DMS114 treated with DMSO at 0.1 percent for 48 hours (cell line): ENCODE data around the gene DDX23.

Experiments used
- DNase-seq: peaks from one replicate; lab custom pipeline; 2025; ENCODE audit not compliant: unreplicated experiment; lab: John Stamatoyannopoulos, UW

Gene DDX23

DNA sequence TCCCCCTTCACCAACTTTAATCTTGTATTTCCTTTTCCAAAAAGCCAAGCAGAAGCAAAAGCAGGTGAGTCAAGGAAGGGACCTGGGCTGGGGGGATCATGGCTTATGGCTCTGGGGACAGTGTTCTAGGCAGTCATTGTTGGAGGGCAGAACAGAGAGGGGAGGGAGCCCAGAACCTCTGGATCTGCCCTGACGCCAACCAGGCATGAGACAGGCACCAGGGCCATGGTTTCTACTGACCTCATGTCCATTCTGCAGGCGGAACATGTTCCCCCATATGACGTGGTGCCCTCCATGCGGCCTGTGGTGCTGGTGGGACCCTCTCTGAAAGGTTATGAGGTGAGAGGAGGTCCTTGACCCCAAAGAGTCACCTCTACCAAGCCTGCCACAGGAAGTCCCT lies 27.1 kb downstream of the DDX23 start:
- no peak for DNase-seq

DNA sequence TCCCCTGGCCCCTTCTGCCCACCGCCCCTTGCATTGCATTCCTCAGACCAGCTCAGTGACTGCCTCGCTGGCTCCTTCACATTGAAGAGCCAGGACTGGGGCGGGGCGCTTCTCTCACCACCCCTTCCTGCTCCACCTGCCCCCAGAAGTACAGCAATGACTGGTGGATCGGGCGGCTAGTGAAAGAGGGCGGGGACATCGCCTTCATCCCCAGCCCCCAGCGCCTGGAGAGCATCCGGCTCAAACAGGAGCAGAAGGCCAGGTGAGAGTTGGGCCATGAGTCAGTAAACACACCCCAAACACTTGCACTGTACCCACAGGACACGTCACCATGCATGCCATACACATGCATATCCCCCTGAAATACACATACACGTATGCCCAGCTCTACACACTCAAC lies 27.9 kb downstream of the DDX23 start:
- no peak for DNase-seq

DNA sequence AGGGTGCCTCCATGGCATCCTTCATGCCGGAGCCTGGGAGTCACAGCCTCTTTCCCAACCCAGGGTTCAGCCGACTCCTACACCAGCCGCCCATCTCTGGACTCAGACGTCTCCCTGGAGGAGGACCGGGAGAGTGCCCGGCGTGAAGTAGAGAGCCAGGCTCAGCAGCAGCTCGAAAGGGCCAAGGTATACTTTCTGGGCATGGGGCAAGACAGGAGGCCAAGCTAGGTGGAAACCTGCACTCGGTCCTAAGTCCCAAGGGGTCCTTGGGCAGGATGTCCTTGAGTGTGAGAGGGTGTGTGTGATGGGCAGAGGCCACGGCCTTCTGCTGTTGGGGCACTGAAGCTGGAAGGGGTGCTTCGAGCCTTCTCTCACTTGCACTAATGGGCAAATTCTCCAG lies 28.7 kb downstream of the DDX23 start:
- no peak for DNase-seq

DNA sequence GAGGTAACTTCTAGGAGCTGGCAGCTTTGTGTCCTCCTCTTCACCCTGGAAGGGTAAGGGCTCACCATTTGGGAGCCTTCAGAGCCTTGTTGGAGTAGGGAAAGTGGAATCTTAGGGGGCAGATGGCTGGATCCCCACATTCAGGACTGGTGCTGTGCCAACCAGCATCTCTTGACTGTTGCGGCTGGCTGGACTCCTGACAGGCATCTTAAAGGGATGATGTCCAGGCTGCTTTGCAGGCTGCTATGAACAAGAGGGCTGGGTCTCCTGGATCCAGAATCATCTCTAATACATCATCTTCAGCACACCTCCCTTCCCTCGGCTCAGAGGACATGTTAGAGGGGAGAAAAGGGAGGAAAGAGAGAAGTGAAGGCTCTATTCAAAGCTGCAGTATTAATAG lies 29.3 kb downstream of the DDX23 start:
- DNase-seq: no peak

DNA sequence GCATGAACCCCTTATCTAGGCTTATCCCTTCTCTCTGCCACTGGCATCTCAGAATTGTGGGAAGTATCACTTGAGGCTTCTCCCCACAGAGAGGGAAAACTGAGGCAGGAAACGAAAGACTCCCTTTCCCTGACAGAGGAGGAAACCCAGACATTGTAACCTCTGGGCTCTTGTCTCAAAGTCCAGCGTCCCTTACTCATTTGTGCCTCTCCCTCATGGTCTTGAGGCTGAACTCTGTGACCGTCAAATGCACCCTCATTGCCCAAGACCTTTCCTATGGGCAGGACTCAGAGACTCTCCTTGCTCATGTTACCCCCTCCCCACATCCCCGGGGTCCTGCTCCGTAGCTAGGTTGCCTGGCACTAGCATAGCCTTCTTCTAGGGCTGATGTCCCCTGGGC lies 29.8 kb downstream of the DDX23 start:
- DNase-seq: no peak

DNA sequence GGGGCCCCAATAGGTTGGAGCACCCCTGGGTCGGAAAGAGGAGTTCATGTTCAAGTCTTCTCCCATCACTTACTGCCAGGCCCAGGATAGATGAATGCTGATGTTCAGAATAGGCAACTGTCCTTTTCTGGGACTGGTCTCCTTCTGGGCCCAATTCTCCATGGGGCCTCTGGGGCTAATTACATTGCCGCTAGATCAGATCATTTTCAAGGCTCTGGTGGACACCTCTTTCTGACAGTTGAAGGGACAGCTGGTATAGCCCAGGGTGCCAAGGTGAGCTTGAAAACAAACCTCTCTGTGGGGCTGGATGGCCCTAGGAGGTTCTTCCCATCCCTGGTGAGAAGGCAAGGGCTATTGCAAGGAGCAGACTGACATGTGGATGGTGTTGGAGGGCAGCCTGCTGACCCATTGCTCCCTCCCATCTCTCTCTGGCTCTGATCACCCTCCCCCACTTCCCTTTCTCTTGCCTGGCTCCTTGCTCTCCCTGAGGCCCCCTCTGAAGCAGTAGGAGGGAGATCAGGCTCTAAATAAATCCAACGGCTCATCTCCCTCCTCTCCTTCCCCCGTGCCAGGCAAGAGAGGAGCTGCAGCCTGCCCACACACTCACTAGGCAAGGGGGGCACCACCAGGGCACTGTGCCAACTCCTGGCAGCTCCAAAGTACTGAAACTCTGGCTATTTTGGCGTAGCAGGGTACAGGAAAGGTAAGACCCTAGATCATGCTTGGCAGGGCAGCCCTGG lies 31.8 kb downstream of the DDX23 start:
- no peak for DNase-seq

DNA sequence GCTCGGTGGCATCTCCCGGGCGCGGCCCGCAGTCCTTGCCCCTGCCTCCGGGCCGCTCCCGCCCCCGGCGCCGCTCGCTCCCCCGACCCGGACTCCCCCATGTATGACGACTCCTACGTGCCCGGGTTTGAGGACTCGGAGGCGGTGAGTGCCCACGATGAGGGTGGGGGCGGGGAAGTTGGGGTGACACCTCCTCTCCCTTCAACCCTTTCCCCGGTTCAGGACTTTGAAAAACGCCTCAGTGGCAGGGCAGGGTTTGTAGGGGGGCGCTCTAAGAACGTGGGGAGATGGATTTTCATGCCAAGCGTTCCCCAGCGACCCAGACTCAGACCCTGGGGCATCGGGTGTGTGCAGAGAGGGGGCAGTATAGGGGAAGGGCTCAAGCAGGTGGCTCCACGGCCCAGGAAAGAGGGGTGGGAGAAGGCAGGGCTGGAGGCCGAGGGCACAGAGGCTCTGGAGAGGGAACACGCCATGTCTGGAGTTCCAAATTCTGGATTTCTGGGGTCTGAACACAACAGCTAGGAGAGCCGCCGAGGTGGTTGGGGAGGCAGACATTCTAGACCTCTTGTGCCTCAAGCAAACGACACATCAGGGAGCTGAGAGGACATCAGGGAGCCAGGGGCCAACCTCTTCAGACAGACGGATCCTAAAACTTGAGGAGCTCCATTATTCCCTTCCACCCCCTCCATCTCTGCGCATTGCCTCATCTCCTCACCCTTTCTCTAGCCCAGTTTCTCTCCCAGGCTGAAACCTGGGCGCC lies 33.0 kb downstream of the DDX23 start:
- DNase-seq: no peak

DNA sequence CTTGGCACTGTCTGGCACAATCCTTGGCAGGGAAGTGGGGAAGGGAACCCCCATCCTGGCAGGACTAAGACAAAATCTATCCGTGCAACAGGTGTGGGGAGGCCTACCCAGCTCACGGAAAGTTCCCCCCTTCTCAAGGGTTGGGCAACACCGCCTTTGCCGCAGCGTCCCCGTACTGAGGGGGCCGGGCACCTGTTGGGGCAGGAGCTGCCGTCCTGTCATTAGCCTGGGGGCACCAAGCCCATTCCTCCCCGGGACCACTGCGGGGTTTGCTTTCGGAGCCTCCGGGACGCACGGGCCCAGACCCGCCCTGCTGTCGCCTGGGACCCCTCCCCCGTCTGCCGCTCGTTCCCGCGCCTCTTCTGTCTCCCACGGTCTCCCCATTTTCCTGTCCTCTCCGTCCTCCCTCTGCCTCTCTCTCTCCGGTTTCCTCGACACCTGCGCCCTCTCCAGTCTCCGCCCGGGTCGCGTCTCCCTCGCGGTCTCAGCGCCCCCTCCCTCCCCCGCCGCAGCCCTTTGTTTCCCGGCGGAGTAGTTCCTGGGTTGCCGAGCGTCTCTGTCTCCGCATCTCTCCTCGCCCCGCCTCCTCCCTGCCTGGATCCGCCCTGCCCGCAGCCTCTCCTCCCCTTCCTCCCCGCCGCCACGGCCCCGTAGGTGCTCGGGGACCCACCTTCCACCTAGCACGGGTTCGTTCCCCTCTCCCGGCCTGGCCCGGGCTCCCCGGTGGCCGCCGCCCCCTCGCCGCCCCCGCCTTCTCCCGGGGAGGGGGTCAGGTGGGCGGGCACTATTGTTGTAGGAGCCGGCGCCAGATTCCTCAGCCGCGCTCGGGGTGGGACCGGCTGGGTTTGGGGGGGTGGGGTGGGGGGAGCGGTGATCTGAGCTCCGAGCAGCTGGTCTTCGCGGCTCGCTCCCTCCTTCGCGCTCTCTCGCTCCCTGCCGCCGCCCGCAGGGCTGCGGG lies 33.8 kb downstream of the DDX23 start, which contains the start of gene CACNB3:
Gene CACNB3, plus strand, starts transcription at position 624 of the 958 bp plus-strand sequence. CDS start 434 bp downstream, outside the sequence.
- peak; percentile 44 for DNase-seq

DNA sequence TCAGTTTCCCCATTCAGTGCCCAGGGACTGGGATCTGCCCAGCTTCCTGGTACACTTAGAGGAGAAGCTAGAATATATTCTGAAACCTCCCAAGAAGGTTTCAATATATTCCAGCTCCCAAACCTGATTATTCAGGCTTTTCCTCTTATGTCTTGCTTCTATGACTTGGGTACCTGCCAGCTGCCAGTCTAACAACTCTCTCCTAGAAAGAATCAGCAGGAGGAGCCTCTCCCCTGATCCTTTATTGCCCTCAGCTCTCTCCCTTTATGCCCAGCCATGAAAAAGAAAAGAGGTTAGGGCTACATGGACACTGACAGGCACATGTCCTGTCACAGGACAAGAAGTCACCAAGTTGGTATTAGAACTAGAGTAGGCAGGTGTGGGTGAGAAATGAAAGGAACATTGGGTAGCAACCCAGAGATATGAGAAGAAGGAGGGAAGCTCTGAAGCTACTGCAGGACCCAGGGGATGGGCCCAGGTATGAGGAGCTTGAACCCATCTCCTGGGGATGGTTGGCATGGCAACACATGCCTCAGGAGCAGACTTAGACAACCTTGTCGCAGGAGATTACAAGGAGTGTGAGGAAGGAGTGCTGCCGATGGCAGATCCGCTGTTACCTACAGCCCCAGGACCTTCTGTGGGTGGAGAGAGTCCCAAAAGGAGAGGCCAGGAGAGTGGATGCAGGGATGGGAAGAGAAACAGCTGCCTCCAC lies 35.7 kb downstream of the DDX23 start:
- no peak for DNase-seq

DNA sequence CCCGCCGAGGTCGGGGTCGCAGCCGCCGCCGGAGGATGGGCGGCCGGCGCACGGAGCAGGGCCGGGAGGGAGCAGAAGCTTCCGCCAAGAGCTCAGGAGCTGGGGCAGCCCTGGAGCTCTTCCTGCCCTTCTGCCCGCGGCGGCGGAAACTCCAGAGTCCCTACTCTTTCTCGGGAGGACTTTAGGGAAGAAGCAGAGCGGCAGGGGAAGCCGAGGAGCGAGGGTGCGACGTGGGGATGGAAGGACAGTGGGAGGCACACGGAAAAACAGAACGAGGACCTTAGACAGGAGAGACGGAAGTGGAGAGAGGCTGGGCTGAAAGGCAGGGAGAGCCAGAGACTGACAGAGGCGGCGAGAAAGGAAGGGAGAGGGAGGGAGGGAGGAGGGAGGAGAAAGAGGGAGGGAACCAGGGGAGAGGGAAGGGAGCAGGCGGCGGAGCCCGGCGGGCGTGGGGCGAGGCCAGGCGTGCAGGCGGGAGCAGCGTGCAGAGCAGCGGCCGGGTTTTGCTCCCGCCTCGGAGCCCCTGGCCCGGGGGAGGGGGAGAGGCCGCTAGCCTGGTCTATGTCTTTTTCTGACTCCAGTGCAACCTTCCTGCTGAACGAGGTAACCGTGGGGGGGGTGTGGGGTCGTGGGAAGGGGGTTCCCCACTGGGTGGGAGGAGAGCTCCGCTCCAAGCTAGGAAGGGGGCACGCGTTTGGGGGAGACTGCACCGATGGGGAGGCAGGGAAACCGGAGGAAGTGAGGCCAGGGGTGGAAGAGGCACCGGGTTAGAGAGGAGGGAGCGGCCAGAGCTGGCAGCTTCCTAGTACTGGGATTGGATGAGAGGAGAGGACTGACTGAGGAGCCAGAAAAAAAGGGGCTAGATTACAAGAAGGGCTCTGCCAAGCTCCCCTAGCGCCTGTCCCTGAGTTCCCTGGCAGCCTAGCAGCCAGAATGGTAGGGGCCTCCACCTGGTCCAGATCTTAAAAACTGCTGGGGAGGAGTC lies 36.5 kb downstream of the DDX23 start:
- peak; percentile 59 for DNase-seq

DNA sequence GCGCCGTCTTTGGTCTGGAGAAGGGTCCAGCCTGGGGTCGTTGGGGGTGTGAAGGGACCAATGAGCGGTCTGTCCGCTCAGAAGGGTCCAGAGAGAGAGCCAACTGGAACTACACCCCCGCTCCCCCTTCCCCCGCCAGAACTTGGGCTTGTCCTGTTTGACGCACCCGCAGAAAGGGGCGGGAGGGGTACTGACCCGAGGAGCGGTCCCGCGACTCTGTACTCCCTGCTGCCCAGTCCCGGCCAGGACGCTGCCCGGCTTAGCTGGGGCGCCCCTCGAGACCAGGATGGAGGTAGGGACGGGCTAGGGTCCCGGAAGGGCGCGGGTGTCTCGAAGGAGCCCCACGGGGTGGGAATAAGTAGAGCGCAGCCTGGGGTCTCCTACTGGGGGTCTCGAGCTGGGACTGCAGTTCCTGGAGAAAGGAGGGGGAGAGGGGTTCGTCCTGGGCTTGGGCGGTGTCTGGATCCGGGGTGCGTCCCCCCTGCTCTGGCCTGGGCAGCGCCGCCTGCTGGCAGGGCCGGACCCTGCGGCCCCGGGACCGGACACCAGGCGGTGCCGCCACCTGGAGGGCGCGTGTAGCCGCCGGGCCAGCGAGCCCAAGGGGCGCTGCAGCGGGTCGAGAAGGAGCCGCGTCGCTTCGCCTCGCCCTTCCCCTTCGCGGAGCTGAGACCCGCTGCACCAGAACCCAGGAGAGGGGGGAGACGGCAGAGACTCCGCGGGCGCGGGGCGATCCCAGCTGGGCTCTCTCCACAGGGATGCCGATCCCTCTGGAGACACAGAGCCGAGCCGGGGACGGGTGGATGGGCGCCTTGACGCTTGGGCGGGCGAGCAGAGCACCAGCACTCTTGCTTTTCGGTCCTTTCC lies 37.5 kb downstream of the DDX23 start:
- DNase-seq: peak; percentile 30

DNA sequence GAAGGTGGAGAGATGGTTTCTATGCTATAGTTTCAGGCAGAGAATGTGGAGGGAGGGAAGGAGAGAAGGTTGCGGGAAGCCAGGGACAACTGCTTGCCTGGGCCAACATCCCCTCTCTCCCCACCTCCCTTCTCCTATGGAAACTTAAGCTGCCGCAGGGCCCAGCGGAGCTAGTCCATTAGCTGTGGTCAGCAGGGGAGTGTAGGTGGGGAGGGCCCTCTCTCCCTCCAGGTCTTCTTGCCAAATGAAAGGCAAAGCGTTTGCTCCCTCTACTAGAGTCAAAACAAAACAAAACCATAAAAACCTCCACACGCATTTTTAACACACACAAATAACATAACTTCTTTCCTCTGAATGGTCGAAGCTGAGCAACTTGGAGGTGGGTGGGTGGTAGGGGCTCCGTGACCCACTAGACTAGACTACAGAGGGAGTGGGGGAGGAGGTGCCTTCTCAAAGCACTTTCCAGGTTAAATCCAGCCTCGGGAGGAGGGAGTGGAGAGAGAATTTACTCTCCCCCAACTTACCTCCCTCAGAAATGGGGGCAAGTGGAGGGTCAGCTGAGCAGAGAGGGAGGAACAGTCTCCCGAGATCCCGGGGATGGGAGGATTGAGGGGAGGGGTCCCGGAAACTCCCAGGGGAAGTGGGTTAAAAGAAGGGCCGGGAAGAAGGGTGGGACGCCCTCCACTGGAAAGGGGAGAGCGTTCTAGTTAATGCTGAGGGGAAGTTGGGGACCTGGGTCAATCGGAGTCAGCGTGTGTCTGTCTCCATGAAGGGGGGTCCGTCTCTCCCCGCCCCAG lies 38.3 kb downstream of the DDX23 start:
- DNase-seq: no peak

DNA sequence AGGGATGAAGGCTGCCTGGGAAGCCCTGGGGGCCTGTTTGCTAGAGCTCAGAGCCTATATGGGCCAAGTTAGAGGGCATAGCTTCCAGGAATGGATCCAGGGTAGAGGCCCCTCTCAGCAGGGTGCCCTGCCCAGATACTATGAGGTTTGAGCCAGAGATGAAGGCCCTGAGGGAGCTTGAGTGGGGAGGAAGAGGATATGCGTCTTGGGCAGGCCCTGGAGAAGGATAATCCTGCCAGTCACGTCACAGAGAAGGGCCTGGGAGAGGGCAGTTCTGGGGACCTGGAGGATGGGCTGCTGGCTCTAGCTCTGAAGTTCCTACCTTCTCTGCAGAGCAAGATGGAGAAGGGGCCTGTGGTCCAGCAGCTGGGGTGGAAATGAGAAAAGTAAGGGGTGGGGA lies 39.6 kb downstream of the DDX23 start:
- DNase-seq: no peak

DNA sequence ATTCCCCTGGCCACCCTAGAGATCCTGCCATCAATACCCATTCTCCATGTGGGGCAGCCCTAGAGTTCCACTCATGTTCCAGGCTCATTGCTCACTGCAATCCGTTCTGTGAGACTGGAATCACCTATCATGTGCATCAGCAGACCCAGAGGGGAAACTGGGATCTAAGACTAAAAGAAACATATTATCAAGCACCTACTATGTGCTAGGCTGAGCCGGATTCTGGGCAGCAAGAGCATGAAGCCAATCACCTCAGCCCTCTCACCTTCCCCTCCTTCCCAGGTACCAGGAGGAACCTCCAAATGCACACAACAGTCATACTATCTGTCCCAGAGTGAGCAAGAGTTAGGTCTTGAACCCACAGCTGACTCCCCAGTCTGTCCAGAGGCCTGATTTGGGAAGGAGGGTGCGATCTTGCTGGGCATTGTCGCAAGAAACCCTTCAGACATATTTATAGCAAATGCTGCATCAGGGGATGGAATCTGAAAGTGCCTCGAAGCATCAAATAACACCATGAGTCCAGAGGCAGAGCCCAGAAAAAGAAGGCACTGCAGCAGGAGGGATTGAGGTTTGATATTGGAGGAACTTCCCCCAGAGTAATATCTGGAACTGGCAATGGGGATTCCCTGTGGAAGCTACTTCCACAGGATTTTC lies 40.4 kb downstream of the DDX23 start:
- no peak for DNase-seq

DNA sequence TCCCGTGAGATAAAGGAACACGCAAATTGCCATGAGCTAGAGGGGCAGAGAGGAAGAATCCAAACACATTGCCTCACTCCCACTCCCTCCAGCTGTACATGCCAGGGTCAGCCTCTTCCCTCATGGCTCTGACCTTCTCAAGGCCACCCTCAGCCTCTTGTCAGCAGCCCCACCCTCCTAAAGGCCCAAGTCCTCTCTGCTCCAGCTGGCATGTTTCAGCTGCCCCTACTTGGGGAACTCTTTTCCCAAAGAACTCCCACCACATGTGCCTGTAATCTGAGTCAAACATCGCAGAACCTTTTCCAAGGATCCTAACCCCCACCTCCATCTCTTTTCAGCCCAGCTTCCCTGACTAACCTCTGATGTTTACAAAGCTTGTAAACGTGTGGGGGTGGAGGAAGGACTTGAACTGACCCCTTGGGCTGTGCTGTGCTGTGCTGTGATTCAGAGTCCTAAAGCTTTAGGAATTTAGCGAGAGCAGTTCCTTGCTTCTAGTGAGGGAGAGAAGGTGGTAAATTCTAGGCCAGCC lies 41.0 kb downstream of the DDX23 start:
- no peak for DNase-seq

DNA sequence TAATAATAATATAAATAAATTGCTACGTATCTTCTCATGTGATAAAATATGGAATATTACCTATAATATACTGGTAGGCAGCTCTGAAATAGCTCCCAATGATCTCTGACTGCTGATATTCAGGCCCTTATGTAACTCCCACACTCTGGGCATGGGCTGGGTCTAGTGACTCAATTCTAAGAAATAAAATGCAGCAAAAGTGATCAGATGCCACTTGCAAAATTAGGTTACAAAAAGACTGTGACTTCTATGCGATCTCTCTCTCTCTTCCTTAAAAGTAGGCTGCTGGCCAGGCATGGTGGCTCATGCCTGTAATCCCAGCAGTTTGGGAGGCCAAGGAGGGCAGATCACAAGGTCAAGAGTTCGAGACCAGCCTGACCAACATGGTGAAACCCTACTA lies 44.0 kb downstream of the DDX23 start:
- DNase-seq: no peak

DNA sequence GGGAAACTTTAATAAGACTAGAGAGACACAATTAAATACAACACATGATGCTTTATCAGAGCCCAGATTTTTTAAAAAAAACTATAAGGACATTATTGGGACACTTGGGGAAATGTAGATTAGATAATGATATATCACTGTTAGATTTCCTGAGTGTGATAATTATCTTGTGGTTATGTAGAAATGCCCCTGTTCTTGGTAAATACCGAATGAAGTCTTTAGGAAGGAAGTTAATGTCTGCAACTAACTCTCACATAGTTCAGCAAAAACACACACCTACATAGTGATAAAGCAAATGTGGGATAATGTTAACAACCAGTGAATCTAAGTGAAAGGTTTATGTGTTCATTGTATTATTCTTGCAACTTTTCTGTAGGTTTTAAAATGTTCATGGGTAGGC lies 48.3 kb downstream of the DDX23 start:
- no peak for DNase-seq
